MCF 10A (cell line): ENCODE measurements around the gene EXTL1. TPM values are rescaled to one million over a fixed set of nuclear protein-coding genes. Genes with fewer than 3 reads are reported as not detected.

Experiments used
- BruUV-seq: library from RNA; stranded (reverse); fragments of 400-500 nt; replicated peaks from 2 replicates; lab custom pipeline; 2021; lab: Mats Ljungman, UMichigan
- CTCF ChIA-PET: fragments of 300-600 bp; sonication (Branson Sonifier 250); formaldehyde crosslinking; extraction: SDS; loops from one replicate; lab custom pipeline; 2021; ENCODE audit warnings: antibody characterized with exemption, inconsistent platforms; lab: Yijun Ruan, JAX
- POLR2A ChIA-PET: fragments of 300-600, 350-650 bp; sonication (Branson Sonifier 250); formaldehyde crosslinking; extraction: SDS; loops from one replicate; lab custom pipeline; 2020; ENCODE audit warnings: antibody characterized with exemption, inconsistent platforms; lab: Yijun Ruan, JAX
- DNase-seq: peaks from one replicate; pipeline ENCODE4 v3.0.0-alpha.2; 2018; ENCODE audit not compliant: unreplicated experiment
- H3K27ac Mint-ChIP-seq: one replicate; pipeline ENCODE4 v1.8.0; 2022; ENCODE audit warnings: mild to moderate bottlenecking, low read depth, mixed read lengths; ENCODE audit not compliant: unreplicated experiment
- H3K27me3 Mint-ChIP-seq: one replicate; pipeline ENCODE4 v1.8.0; 2022; ENCODE audit warnings: mixed read lengths; ENCODE audit not compliant: insufficient read depth, unreplicated experiment
- H3K36me3 Mint-ChIP-seq: one replicate; pipeline ENCODE4 v1.8.0; 2022; ENCODE audit warnings: mild to moderate bottlenecking, moderate library complexity, mixed read lengths; ENCODE audit not compliant: insufficient read depth, unreplicated experiment
- H3K4me1 Mint-ChIP-seq: one replicate; pipeline ENCODE4 v1.8.0; 2022; ENCODE audit warnings: mixed read lengths; ENCODE audit not compliant: insufficient read depth, unreplicated experiment
- H3K4me3 Mint-ChIP-seq: one replicate; pipeline ENCODE4 v1.8.0; 2022; ENCODE audit warnings: mild to moderate bottlenecking, moderate library complexity, mixed read lengths; ENCODE audit not compliant: unreplicated experiment
- H3K9me3 Mint-ChIP-seq: one replicate; pipeline ENCODE4 v1.8.0; 2022; ENCODE audit warnings: mixed read lengths; ENCODE audit not compliant: unreplicated experiment
- intact Hi-C: fragments of 100-400 bp; cut with micrococcal nuclease; formaldehyde crosslinking; loops from 2 replicates; pipeline ENCODE4 v1.14.1; 2022
- total RNA-seq: library from RNA; stranded (reverse); gene quantifications from 2 replicates; pipeline ENCODE4 v1.2.3, GENCODE V29; 2022
- TF ChIP-seq, protein P1 (sequence below): fragments of 200-600 bp; IDR thresholded peaks from one replicate; pipeline ENCODE4 v1.8.0; 2022; ENCODE audit warnings: antibody characterized with exemption, mild to moderate bottlenecking; ENCODE audit not compliant: unreplicated experiment

Gene EXTL1
- total RNA-seq, 1 experiment from 2014 or later = not detected

DNA sequence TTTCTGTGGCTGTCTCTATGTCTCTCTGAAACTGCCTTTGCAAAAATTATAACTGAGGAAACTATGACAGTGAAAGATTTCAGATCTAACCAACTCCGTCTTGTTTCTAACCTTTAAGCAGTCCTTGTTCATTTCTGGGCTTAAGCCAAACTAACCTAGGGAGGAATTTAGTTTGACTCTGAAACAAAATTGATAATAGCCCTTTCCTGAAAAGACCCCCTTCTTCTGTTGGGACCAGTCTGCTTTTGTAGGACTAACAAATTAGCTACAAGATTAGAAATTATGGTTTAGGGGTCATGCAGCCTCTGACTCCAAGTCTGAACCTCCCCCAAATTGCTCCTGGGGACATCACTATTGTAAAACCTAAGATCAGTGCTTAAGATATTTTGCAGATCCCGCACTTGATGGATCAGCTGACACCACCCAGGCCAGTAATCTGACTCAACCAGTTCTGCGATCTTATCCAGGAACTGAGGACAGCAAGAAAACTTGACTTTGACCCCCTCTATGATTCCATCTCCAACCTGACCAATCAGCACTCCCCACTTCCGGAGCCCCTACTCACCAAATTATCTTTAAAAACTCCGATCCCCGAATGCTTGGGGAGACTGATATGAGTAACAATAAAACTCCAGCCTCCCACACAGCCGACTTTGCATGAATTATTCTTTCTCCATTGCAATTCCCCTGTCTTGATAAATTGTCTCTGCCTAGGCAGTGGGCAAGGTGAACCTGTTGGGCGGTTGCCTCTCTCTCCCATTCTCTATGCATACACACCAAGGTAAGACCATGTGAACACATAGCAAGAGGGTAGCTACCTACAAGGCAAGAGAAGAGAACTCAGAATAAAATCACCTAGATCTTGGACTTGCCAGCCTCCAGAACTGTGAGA, 57.0 kb downstream of the EXTL1 start:
- no peak overlapping the region for H3K4me3 Mint-ChIP-seq
- H3K27me3 Mint-ChIP-seq = peaks cover 11% of the 10 kb centered on the region
- TF ChIP-seq, protein P1, sequence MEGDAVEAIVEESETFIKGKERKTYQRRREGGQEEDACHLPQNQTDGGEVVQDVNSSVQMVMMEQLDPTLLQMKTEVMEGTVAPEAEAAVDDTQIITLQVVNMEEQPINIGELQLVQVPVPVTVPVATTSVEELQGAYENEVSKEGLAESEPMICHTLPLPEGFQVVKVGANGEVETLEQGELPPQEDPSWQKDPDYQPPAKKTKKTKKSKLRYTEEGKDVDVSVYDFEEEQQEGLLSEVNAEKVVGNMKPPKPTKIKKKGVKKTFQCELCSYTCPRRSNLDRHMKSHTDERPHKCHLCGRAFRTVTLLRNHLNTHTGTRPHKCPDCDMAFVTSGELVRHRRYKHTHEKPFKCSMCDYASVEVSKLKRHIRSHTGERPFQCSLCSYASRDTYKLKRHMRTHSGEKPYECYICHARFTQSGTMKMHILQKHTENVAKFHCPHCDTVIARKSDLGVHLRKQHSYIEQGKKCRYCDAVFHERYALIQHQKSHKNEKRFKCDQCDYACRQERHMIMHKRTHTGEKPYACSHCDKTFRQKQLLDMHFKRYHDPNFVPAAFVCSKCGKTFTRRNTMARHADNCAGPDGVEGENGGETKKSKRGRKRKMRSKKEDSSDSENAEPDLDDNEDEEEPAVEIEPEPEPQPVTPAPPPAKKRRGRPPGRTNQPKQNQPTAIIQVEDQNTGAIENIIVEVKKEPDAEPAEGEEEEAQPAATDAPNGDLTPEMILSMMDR = no peak
- H3K36me3 Mint-ChIP-seq = no peaks in the 10 kb centered on the region
- H3K27ac Mint-ChIP-seq = no peak overlapping the region
- no peaks in the 10 kb centered on the region for H3K4me1 Mint-ChIP-seq
- ChIA-PET CTCF (interaction anchor here (0.9 to 2.1 kb wide), 2 partner anchors 42 to 67 kb away, joined by 4 to 5 read pairs; no protein-coding TSS in a partner anchor), POLR2A (interaction anchor here (0.6 to 1.2 kb wide), 4 partner anchors 19 to 188 kb away, joined by 3 to 4 read pairs (median 3); no protein-coding TSS in a partner anchor)
- no TSS peak for BruUV-seq
- intact Hi-C loops = no loop called here
- no peaks in the 10 kb centered on the region for H3K9me3 Mint-ChIP-seq
- no peak for DNase-seq

DNA sequence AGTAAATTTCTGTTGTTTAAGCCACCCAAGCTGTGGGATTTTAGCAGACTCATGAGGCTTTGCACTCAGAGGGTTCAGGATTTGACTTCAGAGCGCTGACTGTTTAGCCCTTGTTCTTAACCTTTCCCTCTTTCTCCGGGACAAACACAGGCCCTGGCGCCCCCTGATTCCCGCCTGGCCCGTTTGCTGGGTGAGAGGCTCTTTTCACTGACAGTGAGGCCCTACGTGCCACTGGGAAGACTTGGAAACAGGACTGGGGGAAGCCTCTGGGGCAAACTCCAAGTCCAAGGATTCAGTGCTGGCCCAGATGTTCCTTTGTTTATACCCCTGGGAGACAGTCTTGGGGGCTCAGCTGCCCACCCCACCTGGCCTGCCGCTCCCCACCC, 57.6 kb downstream of the EXTL1 start:
- Mint-ChIP-seq H3K27me3 (peaks cover 11% of the 10 kb centered on the region), H3K36me3 (no peaks in the 10 kb centered on the region), H3K4me1 (no peaks in the 10 kb centered on the region), H3K27ac (no peak overlapping the region), H3K4me3 (no peak overlapping the region), H3K9me3 (no peaks in the 10 kb centered on the region)
- POLR2A ChIA-PET = interaction anchor here (1.2 kb wide), 1 partner anchor 44 kb away, joined by 3 read pairs; no protein-coding TSS in a partner anchor
- TF ChIP-seq, protein P1 = no peak
- no TSS peak for BruUV-seq
- intact Hi-C loops = no loop called here
- CTCF ChIA-PET = interaction anchor here (0.9 to 2.1 kb wide), 2 partner anchors 43 to 66 kb away, joined by 4 to 5 read pairs; no protein-coding TSS in a partner anchor
- DNase-seq = no peak

DNA sequence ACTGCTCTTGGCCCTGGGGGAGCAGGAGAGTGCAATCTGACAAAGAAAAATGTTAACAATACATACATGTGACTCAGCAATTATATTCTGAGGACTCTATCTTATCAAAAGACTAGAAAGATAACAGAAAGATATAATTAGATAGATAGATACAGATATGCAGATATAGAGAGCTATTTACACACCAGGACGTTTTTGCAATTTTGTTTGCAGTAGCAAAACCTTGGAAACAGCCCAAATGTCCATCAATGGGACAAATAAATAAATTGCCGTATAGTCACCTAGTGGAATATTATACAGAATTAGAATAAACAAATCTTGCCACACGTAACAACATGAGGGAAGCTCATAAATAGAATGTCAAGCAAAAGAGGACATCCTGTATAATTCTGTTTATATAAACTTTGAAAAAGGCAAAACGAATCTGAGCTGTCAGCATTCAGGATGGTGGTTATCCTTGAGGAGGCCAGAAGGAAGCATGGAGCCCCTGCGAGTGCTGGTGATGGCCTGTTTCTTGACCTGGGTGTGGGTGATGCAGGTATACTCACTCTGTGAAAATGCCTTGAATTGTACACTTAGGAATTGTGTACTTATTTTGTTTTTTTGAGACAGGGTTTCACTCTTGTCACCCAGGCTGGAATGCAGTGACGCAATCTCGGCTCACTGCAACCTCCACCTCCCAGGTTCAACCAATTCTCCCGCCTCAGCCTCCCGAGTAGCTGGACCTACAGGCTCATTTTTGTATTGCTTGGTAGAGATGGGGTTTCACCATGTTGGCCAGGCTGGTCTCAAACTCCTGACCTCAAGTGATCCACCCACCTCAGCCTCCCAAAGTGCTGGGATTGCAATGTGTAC, 58.6 kb downstream of the EXTL1 start:
- POLR2A ChIA-PET = interaction anchor here (0.6 to 0.9 kb wide), 3 partner anchors 9 to 810 kb away, joined by 3 read pairs; partner anchors contain the start of genes CEP85 and GPN2
- DNase-seq = no peak
- CTCF ChIA-PET = interaction anchor here (0.6 to 1.1 kb wide), 4 partner anchors 44 to 452 kb away, joined by 3 read pairs; no protein-coding TSS in a partner anchor
- Mint-ChIP-seq H3K27ac (no peak overlapping the region), H3K4me1 (no peaks in the 10 kb centered on the region), H3K4me3 (no peak overlapping the region), H3K27me3 (peaks cover 20% of the 10 kb centered on the region), H3K36me3 (no peaks in the 10 kb centered on the region), H3K9me3 (no peaks in the 10 kb centered on the region)
- intact Hi-C loops = no loop called here
- TF ChIP-seq, protein P1 = no peak
- BruUV-seq = no TSS peak
